ENCODE data around the gene EIF3A. TPM values are rescaled to one million over a fixed set of nuclear protein-coding genes. Genes with fewer than 3 reads are reported as not detected.

The EIF3A gene
- polyA plus RNA-seq, 3 donors: 18.8 to 49.1 (median 24.2) TPM

DNA sequence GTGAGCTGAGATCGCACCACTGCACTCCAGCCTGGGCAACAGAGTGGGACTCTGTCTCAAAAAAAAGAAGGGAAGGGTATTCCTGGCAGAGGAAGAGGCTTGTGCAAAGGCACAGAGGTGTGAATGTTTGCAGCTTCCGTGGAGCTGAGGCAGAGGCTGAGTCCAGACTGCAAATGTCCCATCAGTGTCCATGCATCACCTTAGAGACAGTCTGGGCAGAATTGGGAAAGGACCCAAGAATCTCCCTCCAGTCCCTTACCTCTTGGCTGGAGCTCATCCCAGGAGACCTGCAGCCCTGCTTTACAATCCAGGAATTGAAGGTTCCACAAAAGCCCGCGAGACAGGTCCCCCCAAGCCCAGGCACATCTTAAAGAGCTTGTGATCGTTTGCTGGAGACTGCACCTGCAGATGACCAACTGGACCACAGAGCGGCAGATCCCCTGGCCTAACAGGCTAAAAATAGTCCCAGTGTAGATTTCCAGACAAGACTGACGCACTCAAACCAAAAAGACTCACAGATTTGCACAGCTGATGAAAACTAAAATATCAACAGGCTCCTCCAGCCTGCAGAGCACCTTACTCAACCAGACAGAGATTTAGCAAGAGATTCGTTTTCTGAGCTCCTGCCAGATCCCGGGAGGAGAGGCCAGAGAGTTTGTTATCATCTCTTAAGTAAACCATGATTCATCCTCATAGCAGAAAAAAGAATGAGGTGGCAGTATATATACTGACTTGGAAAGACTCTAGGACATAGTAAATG, 74.0 kb downstream of the EIF3A start:
- H3K4me1 ChIP-seq (ENCODE audit: control insufficient read depth in 1 of 2, insufficient read depth in 2 of 2, low read length in 2 of 2): no peaks in the 10 kb centered on the region
- H3K4me2 ChIP-seq (replicated peaks; ENCODE audit: extremely low read depth, low read length, poor library complexity, severe bottlenecking): no peak overlapping the region
- no peak overlapping the region for H3K27ac ChIP-seq (ENCODE audit: low read depth in 1 of 2, low read length in 2 of 2)
- H3K27me3 Mint-ChIP-seq (ENCODE audit: low read depth in 3 of 3): peaks cover 12 to 22% (median 14%) of the 10 kb centered on the region in 3 donors
- no peaks in the 10 kb centered on the region for H3K4me1 Mint-ChIP-seq
- no peak overlapping the region for H3K4me3 Mint-ChIP-seq
- H3K9me3 ChIP-seq (replicated peaks in 1 of 2; ENCODE audit: control insufficient read depth in 1 of 2, insufficient read depth in 1 of 2, low read length in 2 of 2): no peaks in the 10 kb centered on the region
- 70% methylated on average over 7 of the region's 9 CpGs for WGBS (ENCODE audit: insufficient coverage)
- H3K9ac ChIP-seq (ENCODE audit: insufficient read depth, low read length, poor library complexity, severe bottlenecking): no peak overlapping the region
- TF ChIP-seq, protein P1, sequence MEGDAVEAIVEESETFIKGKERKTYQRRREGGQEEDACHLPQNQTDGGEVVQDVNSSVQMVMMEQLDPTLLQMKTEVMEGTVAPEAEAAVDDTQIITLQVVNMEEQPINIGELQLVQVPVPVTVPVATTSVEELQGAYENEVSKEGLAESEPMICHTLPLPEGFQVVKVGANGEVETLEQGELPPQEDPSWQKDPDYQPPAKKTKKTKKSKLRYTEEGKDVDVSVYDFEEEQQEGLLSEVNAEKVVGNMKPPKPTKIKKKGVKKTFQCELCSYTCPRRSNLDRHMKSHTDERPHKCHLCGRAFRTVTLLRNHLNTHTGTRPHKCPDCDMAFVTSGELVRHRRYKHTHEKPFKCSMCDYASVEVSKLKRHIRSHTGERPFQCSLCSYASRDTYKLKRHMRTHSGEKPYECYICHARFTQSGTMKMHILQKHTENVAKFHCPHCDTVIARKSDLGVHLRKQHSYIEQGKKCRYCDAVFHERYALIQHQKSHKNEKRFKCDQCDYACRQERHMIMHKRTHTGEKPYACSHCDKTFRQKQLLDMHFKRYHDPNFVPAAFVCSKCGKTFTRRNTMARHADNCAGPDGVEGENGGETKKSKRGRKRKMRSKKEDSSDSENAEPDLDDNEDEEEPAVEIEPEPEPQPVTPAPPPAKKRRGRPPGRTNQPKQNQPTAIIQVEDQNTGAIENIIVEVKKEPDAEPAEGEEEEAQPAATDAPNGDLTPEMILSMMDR (IDR thresholded peaks at IDR 0.05): no peak
- H3K36me3 ChIP-seq (replicated peaks in 1 of 2; ENCODE audit: control insufficient read depth in 1 of 2, insufficient read depth in 2 of 2, low read length in 2 of 2): no peaks in the 10 kb centered on the region
- no peak overlapping the region for H3K4me3 ChIP-seq (replicated peaks in 1 of 3; ENCODE audit: low read depth in 2 of 3, low read length in 3 of 3)
- H3K79me2 ChIP-seq (ENCODE audit: insufficient read depth, low read length): no peaks in the 10 kb centered on the region
- peaks cover 0 to 2% (median 0%) of the 10 kb centered on the region in 7 donors for H3K9me3 Mint-ChIP-seq
- no peaks in the 10 kb centered on the region for H4K20me1 ChIP-seq (ENCODE audit: insufficient read depth, low read length)
- intact Hi-C loops (cut with micrococcal nuclease): no loop called here
- H3K27ac Mint-ChIP-seq: peak overlapping the region in 2 of 7 donors; percentile 21 to 30
- H2AFZ ChIP-seq (ENCODE audit: insufficient read depth, low read depth, low read length, poor library complexity, severe bottlenecking): no peak overlapping the region
- H3K36me3 Mint-ChIP-seq: no peaks in the 10 kb centered on the region
- H3K27me3 ChIP-seq (ENCODE audit: control insufficient read depth in 2 of 2, insufficient read depth in 2 of 2, low read length in 2 of 2): no peaks in the 10 kb centered on the region
- DNase-seq: no peak

DNA sequence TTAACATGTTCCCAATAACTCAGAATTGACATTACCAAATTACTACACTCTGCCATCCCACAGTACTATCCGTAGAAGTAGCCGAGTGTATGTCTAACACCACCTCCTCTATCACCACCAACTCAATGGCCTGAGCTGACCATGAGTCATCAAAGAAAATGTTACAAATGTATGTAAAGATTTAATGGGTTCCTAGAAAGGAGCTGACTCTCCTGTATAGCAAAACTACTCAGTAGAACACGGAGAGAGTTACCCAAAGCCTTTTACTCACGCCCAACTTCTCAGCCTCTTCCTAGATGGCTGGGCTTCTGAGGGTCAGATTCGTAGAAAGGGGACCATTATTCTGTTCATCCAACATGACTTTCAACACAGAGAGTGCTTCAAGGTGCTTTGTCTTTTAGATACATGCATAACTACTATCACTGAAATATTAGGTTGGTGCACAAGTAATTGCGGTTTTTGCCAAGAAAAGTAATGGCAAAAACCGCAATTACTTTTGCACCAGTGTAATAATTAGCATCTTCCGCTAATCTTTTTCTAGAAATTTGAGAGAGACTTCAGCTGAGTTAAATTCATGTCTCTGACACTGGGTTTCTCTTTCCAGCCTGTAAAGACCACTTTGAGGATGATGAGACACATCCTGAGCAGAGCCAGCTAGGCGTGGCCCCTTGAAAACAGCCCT, 75.1 kb downstream of the EIF3A start:
- H3K4me3 Mint-ChIP-seq: no peak overlapping the region
- H3K27me3 Mint-ChIP-seq (ENCODE audit: low read depth in 3 of 3): peaks cover 12 to 25% (median 13%) of the 10 kb centered on the region in 3 donors
- Histone ChIP-seq H3K79me2 (ENCODE audit: insufficient read depth, low read length) (no peaks in the 10 kb centered on the region), H2AFZ (ENCODE audit: insufficient read depth, low read depth, low read length, poor library complexity, severe bottlenecking) (no peak overlapping the region), H3K4me2 (replicated peaks; ENCODE audit: extremely low read depth, low read length, poor library complexity, severe bottlenecking) (no peak overlapping the region), H3K9me3 (replicated peaks in 1 of 2; ENCODE audit: control insufficient read depth in 1 of 2, insufficient read depth in 1 of 2, low read length in 2 of 2) (no peaks in the 10 kb centered on the region), H3K4me1 (ENCODE audit: control insufficient read depth in 1 of 2, insufficient read depth in 2 of 2, low read length in 2 of 2) (no peaks in the 10 kb centered on the region), H3K36me3 (replicated peaks in 1 of 2; ENCODE audit: control insufficient read depth in 1 of 2, insufficient read depth in 2 of 2, low read length in 2 of 2) (no peaks in the 10 kb centered on the region), H4K20me1 (ENCODE audit: insufficient read depth, low read length) (no peaks in the 10 kb centered on the region), H3K4me3 (replicated peaks in 1 of 3; ENCODE audit: low read depth in 2 of 3, low read length in 3 of 3) (no peak overlapping the region), H3K27ac (ENCODE audit: low read depth in 1 of 2, low read length in 2 of 2) (no peak overlapping the region), H3K9ac (ENCODE audit: insufficient read depth, low read length, poor library complexity, severe bottlenecking) (no peak overlapping the region), H3K27me3 (ENCODE audit: control insufficient read depth in 2 of 2, insufficient read depth in 2 of 2, low read length in 2 of 2) (no peaks in the 10 kb centered on the region)
- WGBS (ENCODE audit: insufficient coverage): 100% methylated on average over 3 of the region's 9 CpGs
- no peaks in the 10 kb centered on the region for H3K36me3 Mint-ChIP-seq
- TF ChIP-seq, protein P1 (IDR thresholded peaks at IDR 0.05): no peak
- no peak overlapping the region for H3K27ac Mint-ChIP-seq
- intact Hi-C loops (cut with micrococcal nuclease): no loop called here
- no peak for DNase-seq
- H3K9me3 Mint-ChIP-seq: peaks cover 0 to 3% (median 0%) of the 10 kb centered on the region in 7 donors
- no peaks in the 10 kb centered on the region for H3K4me1 Mint-ChIP-seq
